Left lung (tissue), 10 donors: ENCODE measurements around the gene MED14. TPM values are rescaled to one million over a fixed set of nuclear protein-coding genes. Genes with fewer than 3 reads are reported as not detected.

Source experiments
- ATAC-seq: fragments of 200-7000 bp; cut with Tn5 transposase; one replicate; pipeline ENCODE4 v1.9.1; 2020; ENCODE audit warnings: moderate library complexity
- DNase-seq, 4 donors: peaks; one replicate each; pipeline ENCODE4 v3.0.0-alpha.2; 2013 to 2020
- H3K27ac ChIP-seq, 2 donors: fragments of 200-600 bp; sonication (generic) in 1 of 2; one replicate each; pipeline versions ENCODE4 v1.5.0 to v1.8.0; 2020 to 2021
- H3K27me3 ChIP-seq, 2 donors: fragments of 200-600 bp; sonication (generic) in 1 of 2; one replicate each; pipeline versions ENCODE4 v1.5.0 to v1.8.0; 2020 to 2021
- H3K36me3 ChIP-seq, 2 donors: fragments of 200-600 bp; sonication (generic) in 1 of 2; one replicate each; pipeline versions ENCODE4 v1.5.0 to v1.8.0; 2020 to 2021
- H3K4me1 ChIP-seq, 2 donors: fragments of 200-600 bp; one replicate each; pipeline ENCODE4 v1.8.0; 2021
- H3K4me3 ChIP-seq, 2 donors: fragments of 200-600 bp; sonication (generic) in 1 of 2; one replicate each; pipeline versions ENCODE4 v1.5.0 to v1.8.0; 2020 to 2021; ENCODE audit warnings: mild to moderate bottlenecking in 1 of 2
- H3K9me3 ChIP-seq, 2 donors: fragments of 200-600 bp; sonication (generic) in 1 of 2; one replicate each; pipeline versions ENCODE4 v1.5.0 to v1.8.0; 2020 to 2021
- intact Hi-C, 2 donors: fragments of 100-400 bp; cut with DNase I; formaldehyde crosslinking; loops; one replicate each; pipeline versions ENCODE4 v1.11.2 to v1.14.2; 2022
- polyA plus RNA-seq, 6 donors: library from polyadenylated mRNA; unstranded; fragments of 120-200 nt; gene quantifications; one replicate each; pipeline ENCODE4 v1.2.1, GENCODE V29; 2013; ENCODE audit not compliant: insufficient read length in 6 of 6
- total RNA-seq, 2 donors: library from RNA; stranded (reverse); fragmentation: NEBNext Ultra II Directional; extraction: Animal tissue kit (Norgen Biotek cat#: 25700); gene quantifications; one replicate each; pipeline ENCODE4 v1.2.1, GENCODE V29; 2021
- TF ChIP-seq, protein P1 (sequence below), 2 donors: fragments of 200-600 bp; sonication (generic) in 1 of 2; IDR thresholded peaks; one replicate each; pipeline versions ENCODE4 v1.5.0 to v1.8.0; 2021; ENCODE audit warnings: antibody characterized with exemption in 2 of 2
- donor health status: DM: no; HTN: yes; CAD: no.
- donor health status: DM: no; HTN: no; CAD: no.

The MED14 gene
- total and polyA plus RNA-seq, 8 donors: 44.6 to 67.2 (median 57.1) TPM

DNA sequence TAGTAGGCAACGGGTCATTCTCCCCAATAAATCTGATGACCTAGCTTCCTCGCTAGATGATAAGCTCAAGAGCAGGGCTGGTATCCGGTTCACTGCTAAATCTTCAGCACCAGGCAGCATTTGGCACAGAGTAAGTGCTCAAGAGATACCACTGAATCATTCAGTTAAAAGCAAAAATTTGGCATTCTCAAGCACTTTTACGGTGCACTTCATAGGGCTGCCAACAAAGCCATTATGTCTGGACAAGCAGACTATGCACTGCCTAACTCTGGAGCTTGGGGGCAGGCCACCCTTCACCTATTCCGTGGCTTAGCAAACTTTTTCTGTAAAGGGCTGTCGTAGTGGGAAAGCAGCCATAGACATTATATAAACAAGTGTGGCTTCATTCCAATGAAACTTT is 64.2 kb downstream of the MED14 start:
- no peaks in the 10 kb centered on the region for H3K9me3 ChIP-seq
- intact Hi-C loops: no loop called here
- H3K36me3 ChIP-seq: peaks cover 0 to 57% of the 10 kb centered on the region in 2 donors
- no peak for ATAC-seq
- TF ChIP-seq, protein P1, sequence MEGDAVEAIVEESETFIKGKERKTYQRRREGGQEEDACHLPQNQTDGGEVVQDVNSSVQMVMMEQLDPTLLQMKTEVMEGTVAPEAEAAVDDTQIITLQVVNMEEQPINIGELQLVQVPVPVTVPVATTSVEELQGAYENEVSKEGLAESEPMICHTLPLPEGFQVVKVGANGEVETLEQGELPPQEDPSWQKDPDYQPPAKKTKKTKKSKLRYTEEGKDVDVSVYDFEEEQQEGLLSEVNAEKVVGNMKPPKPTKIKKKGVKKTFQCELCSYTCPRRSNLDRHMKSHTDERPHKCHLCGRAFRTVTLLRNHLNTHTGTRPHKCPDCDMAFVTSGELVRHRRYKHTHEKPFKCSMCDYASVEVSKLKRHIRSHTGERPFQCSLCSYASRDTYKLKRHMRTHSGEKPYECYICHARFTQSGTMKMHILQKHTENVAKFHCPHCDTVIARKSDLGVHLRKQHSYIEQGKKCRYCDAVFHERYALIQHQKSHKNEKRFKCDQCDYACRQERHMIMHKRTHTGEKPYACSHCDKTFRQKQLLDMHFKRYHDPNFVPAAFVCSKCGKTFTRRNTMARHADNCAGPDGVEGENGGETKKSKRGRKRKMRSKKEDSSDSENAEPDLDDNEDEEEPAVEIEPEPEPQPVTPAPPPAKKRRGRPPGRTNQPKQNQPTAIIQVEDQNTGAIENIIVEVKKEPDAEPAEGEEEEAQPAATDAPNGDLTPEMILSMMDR (IDR thresholded peaks at IDR 0.05): no peak
- H3K4me1 ChIP-seq: no peaks in the 10 kb centered on the region
- no peaks in the 10 kb centered on the region for H3K27me3 ChIP-seq
- H3K27ac ChIP-seq: no peak overlapping the region
- no peak for DNase-seq
- no peak overlapping the region for H3K4me3 ChIP-seq

DNA sequence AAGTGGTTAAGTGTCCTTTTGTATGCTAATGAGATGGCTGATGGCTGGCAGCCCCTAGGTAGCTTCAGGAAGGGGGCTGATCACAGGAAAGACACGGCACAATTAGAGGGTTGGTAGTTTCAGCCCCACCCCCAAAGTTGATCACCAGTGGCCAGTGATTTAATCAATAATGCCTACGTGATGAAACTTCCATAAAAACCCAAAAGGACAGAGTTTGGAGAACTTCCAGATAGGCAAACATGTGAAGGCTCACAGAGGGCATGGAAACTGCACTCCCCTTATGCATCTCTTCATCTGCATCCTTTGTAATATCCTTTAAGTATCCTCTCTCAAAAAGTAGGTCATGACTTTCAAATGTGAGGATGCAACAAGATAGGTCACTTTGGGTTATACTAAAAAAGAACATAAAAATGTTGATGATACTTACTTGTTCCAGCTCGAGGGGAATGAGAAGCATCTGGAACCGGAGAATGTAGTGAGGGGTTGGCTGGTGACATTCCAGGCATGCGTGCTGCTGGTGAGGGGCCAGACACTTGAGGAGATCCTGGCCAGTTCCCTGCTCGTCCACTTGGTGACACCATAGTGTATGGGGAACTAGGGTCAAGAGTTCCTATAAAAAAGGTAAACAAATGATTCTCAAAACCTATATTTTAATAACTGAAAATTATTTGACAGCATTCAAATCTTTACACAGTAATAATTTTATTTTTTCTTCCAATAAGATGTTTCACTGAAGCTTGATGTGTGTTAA is 71.3 kb downstream of the MED14 start:
- H3K27ac ChIP-seq: no peak overlapping the region
- ATAC-seq (peak; percentile 49), DNase-seq (peak in 1 of 4 donors; percentile 36)
- H3K27me3 ChIP-seq: no peaks in the 10 kb centered on the region
- TF ChIP-seq, protein P1 (IDR thresholded peaks at IDR 0.05): no peak
- no peak overlapping the region for H3K4me3 ChIP-seq
- intact Hi-C loops: loop anchor here in 1 of 2 donors (10.0 kb wide), 2 partner anchors 131 to 451 kb away; no protein-coding TSS in a partner anchor
- no peaks in the 10 kb centered on the region for H3K4me1 ChIP-seq
- peaks cover 0 to 73% of the 10 kb centered on the region in 2 donors for H3K36me3 ChIP-seq
- H3K9me3 ChIP-seq: no peaks in the 10 kb centered on the region

DNA sequence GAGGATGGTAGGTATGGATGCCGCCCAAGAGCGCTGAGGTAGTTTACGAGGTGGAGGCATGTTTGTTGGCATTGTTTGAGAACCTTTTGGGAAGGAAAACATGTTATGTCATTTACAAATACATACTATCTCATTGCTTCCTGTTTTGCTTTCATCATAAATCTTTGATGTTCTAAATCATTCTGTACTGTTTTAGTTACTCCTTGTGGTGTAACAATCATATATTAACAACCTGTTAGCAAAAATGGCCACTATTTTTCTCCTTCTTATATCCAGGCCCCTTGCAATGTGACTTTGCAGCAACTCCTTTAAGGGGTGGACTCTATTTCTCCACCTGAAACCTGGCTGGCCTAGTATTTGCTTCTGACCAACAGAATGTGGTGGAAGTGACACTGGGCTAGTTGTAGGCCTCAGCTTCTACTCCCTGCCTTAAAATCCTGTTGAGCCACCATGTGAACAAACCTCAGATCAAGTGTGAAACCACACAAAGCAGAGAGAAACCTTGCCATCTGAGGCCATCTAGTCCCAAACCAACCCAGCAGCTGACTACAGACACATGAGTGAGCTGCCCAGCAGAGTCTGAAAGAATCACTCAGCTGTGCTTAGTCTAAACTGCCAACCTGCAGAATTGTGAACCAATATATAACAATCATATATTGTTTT is 72.1 kb downstream of the MED14 start:
- intact Hi-C loops: loop anchor here in 1 of 2 donors (10.0 kb wide), 2 partner anchors 132 to 452 kb away; no protein-coding TSS in a partner anchor
- H3K4me3 ChIP-seq: no peak overlapping the region
- no peaks in the 10 kb centered on the region for H3K9me3 ChIP-seq
- no peaks in the 10 kb centered on the region for H3K27me3 ChIP-seq
- DNase-seq (no peak), ATAC-seq (no peak)
- H3K36me3 ChIP-seq: peaks cover 0 to 81% of the 10 kb centered on the region in 2 donors
- TF ChIP-seq, protein P1 (IDR thresholded peaks at IDR 0.05): no peak
- H3K27ac ChIP-seq: no peak overlapping the region
- no peaks in the 10 kb centered on the region for H3K4me1 ChIP-seq

DNA sequence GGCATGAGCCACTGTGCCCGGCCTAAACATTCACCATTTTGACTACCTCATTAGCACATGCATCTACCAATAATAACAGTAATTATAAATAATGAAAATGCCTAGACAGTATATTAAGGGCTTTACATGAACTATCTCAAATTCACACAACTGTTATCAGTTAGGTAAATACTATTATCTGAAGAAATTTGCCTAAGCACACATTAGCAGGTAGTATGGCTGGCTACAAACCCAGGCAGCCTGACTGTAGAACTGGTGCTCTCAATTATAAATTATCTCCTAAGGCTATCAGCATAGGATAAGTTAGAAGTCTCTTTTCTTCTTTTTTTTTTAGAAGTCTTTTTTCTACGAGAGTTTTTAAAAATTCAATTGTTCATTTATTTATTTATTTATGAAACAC is 73.9 kb downstream of the MED14 start:
- Histone ChIP-seq H3K4me1 (no peaks in the 10 kb centered on the region), H3K27ac (no peak overlapping the region), H3K9me3 (no peaks in the 10 kb centered on the region), H3K36me3 (peaks cover 0 to 82% of the 10 kb centered on the region in 2 donors), H3K27me3 (peaks cover 0 to 10% of the 10 kb centered on the region in 2 donors), H3K4me3 (no peak overlapping the region)
- TF ChIP-seq, protein P1 (IDR thresholded peaks at IDR 0.05): no peak
- ATAC-seq (no peak), DNase-seq (no peak)
- intact Hi-C loops: loop anchor here in 1 of 2 donors (10.0 kb wide), 2 partner anchors 133 to 453 kb away; no protein-coding TSS in a partner anchor

DNA sequence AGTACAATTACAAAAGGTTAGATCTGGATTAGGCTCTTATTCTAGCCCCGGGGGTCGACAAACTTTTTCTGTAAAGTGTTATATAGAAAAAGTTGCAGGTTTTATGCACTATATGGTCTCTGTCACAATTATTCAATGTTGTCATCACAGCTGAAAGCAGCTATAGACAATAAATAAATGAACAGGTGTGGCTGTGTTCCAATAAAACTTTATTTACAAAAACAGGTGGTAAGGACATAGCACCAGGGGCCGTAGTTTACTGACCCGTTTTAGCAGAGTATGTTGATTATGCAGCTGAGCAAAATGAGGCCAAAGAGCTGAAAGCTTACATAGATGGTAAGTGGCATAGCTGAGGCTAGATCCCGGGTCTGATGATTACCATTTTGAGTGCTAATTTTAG is 75.0 kb downstream of the MED14 start:
- TF ChIP-seq, protein P1 (IDR thresholded peaks at IDR 0.05): no peak
- peaks cover 0 to 72% of the 10 kb centered on the region in 2 donors for H3K36me3 ChIP-seq
- H3K4me3 ChIP-seq: no peak overlapping the region
- H3K9me3 ChIP-seq: no peaks in the 10 kb centered on the region
- no peaks in the 10 kb centered on the region for H3K4me1 ChIP-seq
- no peak overlapping the region for H3K27ac ChIP-seq
- DNase-seq (no peak), ATAC-seq (no peak)
- H3K27me3 ChIP-seq: peaks cover 0 to 10% of the 10 kb centered on the region in 2 donors
- intact Hi-C loops: loop anchor here in 1 of 2 donors (10.0 kb wide), 2 partner anchors 134 to 454 kb away; no protein-coding TSS in a partner anchor
